ENCODE measurements around the gene GLOD4. TPM values are rescaled to one million over a fixed set of nuclear protein-coding genes. Genes with fewer than 3 reads are reported as not detected.
"Not testable (repeated sequence)": the region's sequence is repeated elsewhere in the genome, so short reads cannot be mapped to it uniquely, and the experiment has no call there.

GLOD4 gene
- polyA plus RNA-seq, 1 donor from 2014 or later = 235 TPM

DNA sequence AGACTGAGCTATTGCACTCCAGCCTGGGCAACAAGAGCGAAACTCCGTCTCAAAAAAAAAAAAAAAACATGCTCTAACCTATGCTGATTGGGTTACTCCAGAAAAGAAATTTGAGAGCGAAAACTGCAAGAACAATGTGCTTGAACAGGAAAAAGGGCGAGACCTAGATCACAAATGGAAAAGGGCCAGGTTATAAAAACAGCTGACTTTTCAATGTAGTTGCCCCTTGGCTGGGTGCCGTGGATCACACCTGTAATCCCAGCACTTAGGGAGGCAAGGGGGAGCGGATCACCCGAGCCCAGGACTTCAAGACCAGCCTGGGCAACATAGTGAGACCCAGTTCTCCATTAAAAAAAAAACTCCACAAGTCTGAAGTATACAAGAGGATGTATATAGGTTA is 48.9 kb upstream of the GLOD4 start (continued):
- TF ChIP-seq, protein P1, sequence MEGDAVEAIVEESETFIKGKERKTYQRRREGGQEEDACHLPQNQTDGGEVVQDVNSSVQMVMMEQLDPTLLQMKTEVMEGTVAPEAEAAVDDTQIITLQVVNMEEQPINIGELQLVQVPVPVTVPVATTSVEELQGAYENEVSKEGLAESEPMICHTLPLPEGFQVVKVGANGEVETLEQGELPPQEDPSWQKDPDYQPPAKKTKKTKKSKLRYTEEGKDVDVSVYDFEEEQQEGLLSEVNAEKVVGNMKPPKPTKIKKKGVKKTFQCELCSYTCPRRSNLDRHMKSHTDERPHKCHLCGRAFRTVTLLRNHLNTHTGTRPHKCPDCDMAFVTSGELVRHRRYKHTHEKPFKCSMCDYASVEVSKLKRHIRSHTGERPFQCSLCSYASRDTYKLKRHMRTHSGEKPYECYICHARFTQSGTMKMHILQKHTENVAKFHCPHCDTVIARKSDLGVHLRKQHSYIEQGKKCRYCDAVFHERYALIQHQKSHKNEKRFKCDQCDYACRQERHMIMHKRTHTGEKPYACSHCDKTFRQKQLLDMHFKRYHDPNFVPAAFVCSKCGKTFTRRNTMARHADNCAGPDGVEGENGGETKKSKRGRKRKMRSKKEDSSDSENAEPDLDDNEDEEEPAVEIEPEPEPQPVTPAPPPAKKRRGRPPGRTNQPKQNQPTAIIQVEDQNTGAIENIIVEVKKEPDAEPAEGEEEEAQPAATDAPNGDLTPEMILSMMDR (IDR thresholded peaks at IDR 0.05; ENCODE audit: poor library complexity, severe bottlenecking) = no peak

DNA sequence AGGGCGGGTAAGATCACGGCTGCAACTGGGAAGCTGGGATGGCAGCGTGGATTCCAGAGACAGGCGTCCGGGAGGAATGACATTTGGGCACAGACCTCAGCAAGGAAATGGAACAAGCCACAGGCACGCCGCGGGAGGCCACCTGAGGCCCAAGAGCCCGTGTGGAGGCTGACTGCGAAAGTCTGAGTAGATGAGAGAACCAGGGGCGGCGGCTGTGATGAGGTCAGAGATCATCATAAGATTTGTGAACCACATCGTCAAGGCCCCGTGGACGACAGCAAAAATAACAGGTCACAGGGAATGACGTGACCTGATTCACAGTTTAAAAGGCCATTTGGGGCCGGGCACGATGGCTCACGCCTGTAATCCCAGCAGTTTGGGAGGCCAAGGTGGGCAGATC is 48.3 kb upstream of the GLOD4 start:
- no peaks in the 10 kb centered on the region for H3K79me2 ChIP-seq (replicated peaks; ENCODE audit: insufficient read depth, low read length)
- no peaks in the 10 kb centered on the region for H3F3A ChIP-seq (ENCODE audit: insufficient read depth, low read length, poor library complexity, severe bottlenecking)
- H3K4me3 ChIP-seq (ENCODE audit: low read length) = no peak overlapping the region
- H4K20me1 ChIP-seq (ENCODE audit: insufficient read depth) = no peaks in the 10 kb centered on the region
- no peaks in the 10 kb centered on the region for H3K27me3 ChIP-seq (ENCODE audit: insufficient read depth, low read depth, low read length)
- H2AFZ ChIP-seq (ENCODE audit: low read depth, low read length) = no peak overlapping the region
- no peak for TF ChIP-seq POLR2AphosphoS5 (IDR thresholded peaks at IDR 0.05)
- no peak for TF ChIP-seq EZH2 (IDR thresholded peaks at IDR 0.05; ENCODE audit: borderline replicate concordance, insufficient read depth, low read length, poor library complexity, severe bottlenecking)
- no peak for TF ChIP-seq MXI1 (conservative IDR thresholded peaks at IDR 0.05; ENCODE audit: poor library complexity, severe bottlenecking)
- no peak for TF ChIP-seq SMC3 (conservative IDR thresholded peaks at IDR 0.05; ENCODE audit: poor library complexity)
- no peak for TF ChIP-seq TAF1 (IDR thresholded peaks at IDR 0.05; ENCODE audit: low read depth)
- TF ChIP-seq, protein P2, sequence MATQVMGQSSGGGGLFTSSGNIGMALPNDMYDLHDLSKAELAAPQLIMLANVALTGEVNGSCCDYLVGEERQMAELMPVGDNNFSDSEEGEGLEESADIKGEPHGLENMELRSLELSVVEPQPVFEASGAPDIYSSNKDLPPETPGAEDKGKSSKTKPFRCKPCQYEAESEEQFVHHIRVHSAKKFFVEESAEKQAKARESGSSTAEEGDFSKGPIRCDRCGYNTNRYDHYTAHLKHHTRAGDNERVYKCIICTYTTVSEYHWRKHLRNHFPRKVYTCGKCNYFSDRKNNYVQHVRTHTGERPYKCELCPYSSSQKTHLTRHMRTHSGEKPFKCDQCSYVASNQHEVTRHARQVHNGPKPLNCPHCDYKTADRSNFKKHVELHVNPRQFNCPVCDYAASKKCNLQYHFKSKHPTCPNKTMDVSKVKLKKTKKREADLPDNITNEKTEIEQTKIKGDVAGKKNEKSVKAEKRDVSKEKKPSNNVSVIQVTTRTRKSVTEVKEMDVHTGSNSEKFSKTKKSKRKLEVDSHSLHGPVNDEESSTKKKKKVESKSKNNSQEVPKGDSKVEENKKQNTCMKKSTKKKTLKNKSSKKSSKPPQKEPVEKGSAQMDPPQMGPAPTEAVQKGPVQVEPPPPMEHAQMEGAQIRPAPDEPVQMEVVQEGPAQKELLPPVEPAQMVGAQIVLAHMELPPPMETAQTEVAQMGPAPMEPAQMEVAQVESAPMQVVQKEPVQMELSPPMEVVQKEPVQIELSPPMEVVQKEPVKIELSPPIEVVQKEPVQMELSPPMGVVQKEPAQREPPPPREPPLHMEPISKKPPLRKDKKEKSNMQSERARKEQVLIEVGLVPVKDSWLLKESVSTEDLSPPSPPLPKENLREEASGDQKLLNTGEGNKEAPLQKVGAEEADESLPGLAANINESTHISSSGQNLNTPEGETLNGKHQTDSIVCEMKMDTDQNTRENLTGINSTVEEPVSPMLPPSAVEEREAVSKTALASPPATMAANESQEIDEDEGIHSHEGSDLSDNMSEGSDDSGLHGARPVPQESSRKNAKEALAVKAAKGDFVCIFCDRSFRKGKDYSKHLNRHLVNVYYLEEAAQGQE (IDR thresholded peaks at IDR 0.05; ENCODE audit: borderline replicate concordance) = no peak
- TF ChIP-seq RAD21 (conservative IDR thresholded peaks at IDR 0.05) = no peak
- TF ChIP-seq, protein P1 (IDR thresholded peaks at IDR 0.05; ENCODE audit: poor library complexity, severe bottlenecking) = no peak
- TF ChIP-seq EP300 (conservative IDR thresholded peaks at IDR 0.05; ENCODE audit: poor library complexity, severe bottlenecking) = no peak
- no peak overlapping the region for H3K9ac ChIP-seq (ENCODE audit: low read length)
- no peak overlapping the region for H3K27ac ChIP-seq (ENCODE audit: low read length)
- H3K9me3 ChIP-seq (ENCODE audit: low read length) = no peaks in the 10 kb centered on the region
- no peaks in the 10 kb centered on the region for H3K36me3 ChIP-seq (ENCODE audit: insufficient read depth, low read length)
- no peak overlapping the region for H3K4me2 ChIP-seq (ENCODE audit: low read length)
- no peaks in the 10 kb centered on the region for H3K9me2 ChIP-seq (ENCODE audit: insufficient read depth, low read length)

DNA sequence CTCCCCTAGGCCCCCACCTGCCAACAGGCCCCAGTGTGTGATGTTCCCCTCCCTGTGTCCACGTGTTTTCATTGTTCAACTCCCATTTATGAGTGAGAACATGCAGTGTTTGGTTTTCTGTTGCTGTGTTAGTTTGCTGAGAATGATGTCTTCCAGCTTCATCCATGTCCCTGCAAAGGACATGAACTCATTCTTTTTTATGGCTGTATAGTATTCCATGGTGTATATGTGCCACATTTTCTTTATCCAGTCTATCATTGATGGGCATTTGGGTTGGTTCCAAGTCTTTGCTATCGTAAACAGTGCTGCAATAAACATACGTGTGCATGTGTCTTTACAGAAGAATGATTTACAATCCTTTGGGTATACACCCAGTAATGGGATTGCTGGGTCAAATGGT is 47.5 kb upstream of the GLOD4 start:
- H3K4me2 ChIP-seq (ENCODE audit: low read length); H3F3A ChIP-seq (ENCODE audit: insufficient read depth, low read length, poor library complexity, severe bottlenecking); H3K36me3 ChIP-seq (ENCODE audit: insufficient read depth, low read length); H3K4me3 ChIP-seq (ENCODE audit: low read length); H3K9ac ChIP-seq (ENCODE audit: low read length); H3K9me2 ChIP-seq (ENCODE audit: insufficient read depth, low read length); H3K27ac ChIP-seq (ENCODE audit: low read length); H3K9me3 ChIP-seq (ENCODE audit: low read length); H3K27me3 ChIP-seq (ENCODE audit: insufficient read depth, low read depth, low read length); H3K79me2 ChIP-seq (replicated peaks; ENCODE audit: insufficient read depth, low read length); H4K20me1 ChIP-seq (ENCODE audit: insufficient read depth); H2AFZ ChIP-seq (ENCODE audit: low read depth, low read length): not testable (repeated sequence)
